HG02678 (cell line): ENCODE results near the gene TBC1D22A.

Experiments
- ATAC-seq: cut with Tn5 transposase; IDR thresholded peaks from one replicate; pipeline ENCODE4 v1.9.1; 2021; ENCODE audit warnings: mild to moderate bottlenecking, moderate library complexity; ENCODE audit not compliant: unreplicated experiment

The TBC1D22A gene

DNA sequence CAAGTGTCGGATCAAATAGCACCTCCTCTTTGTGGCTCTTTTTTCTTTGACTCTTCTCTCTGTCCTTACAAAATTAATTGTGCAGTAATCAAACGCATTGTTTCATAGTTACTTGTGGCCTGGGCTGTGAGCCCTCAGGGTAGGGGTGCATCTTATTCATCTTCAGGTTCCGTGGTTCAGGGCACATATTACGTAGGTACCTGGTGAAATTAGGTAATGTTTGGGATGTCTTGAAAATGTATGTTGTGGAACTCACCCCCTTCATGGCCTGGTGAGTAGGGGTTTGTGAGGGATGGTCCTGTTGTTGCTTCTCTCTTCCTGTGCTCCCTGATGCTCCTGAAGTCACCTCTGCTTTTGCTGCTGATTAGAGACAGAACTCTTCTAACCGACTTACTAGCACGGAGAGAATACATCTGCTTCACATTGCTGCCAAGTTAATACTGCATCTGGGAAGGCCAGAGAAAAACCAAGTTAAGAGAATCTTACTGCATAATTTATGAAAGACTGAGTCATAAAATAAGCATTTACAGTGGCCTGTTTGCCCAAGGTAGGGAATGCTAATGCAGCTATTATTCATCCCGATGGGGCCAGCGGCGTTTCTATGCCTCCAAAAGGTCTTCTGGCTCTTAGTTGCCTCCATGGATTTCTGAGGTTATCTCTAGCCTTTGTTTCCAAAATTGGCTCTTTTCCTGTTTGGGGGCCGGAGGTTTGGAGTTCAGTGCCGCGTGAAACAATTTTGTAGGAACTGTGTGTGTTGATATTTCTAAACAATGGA is 66.9 kb downstream of the TBC1D22A start:
- no peak for ATAC-seq

DNA sequence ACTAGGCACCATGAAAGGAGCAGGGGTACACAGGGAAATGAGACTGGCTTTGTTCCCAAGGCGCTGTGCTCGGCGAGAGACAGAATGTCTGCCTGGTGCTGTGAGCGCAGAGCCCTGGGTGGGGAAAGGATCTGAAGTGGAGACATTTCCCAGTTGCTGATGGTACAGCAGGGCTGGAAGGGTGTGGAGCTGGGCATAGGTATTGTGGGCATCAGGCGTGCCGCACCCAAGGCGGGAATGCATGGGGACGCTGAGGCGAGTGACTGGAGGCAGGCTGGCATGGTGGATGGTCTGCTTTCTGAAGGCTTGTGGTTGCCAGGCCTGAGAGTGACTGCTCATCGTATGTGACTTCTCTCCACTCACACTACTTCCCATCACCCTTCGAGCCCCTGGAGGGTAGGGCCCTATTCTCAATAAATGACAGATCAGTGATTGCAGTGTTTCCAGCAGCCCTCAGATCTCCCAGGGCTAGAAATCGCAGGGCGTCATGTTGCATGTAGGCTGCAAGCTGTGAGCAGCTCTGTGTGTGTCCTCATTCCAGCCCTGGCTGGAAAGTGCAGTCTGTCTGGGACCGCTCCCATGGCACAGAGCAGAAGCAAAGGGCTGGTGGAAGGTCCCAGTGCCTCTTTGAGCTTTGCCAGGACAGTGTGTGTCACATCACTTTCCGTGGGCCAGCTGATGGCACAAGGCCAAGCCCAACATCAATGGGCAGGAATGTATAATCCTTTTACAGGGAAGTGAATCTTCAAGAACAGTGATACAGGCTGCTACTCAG is 67.7 kb downstream of the TBC1D22A start:
- no peak for ATAC-seq

DNA sequence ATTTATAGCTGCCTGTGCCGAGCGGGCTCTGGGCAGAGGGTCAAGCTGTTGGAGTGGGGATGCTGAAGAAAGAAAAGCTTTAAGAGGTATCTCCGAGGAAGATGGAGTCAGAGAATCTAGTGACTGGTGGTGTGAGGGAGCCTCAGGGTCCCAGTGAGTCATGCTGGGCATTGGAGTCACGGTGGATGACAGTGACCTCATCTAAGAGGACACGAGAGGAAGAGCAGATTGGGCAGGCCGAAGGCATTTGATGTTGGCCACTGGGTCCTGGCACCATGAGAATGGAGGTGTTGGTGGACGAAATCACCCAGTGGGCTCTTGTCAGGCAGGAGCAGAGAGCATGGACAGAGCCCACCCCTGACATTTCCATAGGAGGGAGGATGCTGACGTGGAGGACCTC is 68.4 kb downstream of the TBC1D22A start:
- ATAC-seq, result no peak

GRCh38 chr22:46833228-46833627 is 70.8 kb downstream of the TBC1D22A start:
- no peak for ATAC-seq

DNA sequence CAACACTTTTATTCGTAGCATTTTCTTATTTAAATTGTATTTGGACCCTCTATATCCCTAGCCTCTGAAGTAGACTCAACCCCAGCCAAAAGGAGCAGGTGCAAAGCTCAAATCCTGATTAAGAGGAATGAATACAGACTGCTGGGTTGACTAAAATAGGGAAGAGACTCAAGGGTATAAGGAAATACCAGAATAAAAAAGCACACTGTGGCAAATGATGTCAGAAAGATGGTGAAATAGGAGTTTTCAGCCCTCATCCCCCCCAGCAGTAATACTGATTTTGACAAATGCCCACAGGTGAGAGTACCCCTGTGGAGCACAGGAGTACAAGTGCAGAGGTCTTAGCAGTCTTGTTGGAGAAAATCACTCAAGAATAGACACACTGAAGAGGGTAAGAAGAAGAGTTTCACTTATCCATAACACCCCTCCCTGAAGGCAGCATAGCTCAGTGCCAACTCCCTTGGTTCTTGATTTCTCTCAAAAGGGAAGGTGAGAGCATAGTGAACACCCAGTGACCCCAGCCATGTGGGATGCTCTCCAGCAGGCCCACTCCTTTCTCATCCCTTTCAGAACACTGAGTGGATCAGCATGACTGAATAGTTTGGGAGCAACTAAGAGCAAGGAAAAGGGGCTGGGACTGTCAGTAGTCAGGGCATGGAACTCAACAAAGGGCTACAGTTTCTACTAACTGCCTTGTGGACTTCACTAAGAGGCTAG is 71.7 kb downstream of the TBC1D22A start:
- no peak for ATAC-seq

DNA sequence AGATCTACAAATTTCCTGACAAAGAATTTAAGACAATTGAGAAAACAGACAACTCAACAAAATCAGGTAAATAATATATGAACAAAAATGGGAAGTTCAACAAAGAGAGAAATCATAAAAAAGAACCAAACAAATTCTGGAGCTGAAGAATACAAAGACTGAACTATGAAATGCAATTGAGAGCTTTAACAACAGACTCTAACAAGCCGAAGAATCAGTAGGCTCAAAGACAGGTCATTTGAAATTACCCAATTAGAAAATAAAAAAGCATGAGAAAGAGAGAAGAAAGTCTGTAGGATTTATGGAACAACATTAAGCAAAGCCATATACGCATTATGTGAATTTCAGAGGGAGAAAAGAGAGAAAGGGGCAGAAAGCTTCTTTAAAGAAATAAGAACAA is 72.8 kb downstream of the TBC1D22A start:
- ATAC-seq, result no peak

DNA sequence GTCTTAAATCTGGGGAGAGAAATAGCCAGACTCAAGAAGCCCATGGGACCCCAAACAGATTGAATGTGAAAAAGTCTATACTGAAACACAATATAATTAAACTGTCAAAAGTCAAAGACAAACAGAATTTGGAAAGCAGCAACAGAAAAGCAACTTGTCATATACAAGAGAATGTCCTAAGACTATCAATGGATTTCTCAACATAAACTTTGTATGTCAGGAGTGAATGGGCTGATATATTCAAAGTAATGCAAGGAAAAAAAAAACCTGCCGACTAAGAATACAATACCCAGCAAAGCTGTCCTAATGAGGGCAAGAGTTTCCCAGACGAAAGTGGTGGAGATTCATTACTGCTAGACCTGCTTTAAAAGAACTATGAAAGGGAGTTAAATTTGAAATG is 73.2 kb downstream of the TBC1D22A start:
- ATAC-seq, result no peak

DNA sequence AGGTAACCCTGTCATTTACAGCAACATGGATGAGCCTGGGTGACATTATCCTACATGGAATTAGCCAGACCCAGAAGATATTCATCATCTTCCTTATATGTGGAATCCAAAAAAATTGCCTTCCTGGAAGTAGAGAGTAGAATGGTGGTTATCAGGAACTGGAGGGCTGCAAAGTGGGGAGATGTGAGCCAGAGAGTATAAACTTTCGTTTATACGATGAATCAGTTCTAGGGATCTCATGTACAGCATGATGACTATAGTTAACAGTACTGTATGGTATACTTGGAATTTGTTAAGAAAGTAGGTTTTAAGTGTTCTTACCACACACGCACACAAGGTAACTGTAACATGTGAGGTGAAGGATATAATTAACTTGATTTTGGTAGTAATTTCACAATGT is 79.1 kb downstream of the TBC1D22A start:
- ATAC-seq, result no peak

GRCh38 chr22:46842606-46843005 is 80.2 kb downstream of the TBC1D22A start:
- no peak for ATAC-seq

DNA sequence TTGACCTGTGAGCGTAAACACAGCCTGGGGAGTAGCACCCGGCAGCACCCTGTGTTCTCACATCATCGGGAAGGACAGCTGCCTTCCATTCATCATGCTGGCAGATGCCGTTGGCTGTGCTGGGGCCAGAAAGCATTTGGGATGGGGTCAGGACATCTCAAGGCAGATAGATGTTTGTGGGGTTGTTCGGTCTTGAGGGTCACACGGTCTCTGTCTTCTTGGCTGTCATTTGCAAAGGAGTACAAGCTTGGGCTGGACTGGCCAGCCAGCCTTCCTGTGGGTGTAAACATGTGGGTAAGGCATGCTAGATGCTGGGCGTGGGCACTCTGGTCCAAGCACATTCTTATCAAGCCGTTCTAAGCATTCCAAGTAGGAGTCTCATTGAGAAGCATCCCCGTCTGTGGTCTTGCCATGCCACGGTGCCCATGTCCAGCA is 81.4 kb downstream of the TBC1D22A start:
- ATAC-seq, result no peak

DNA sequence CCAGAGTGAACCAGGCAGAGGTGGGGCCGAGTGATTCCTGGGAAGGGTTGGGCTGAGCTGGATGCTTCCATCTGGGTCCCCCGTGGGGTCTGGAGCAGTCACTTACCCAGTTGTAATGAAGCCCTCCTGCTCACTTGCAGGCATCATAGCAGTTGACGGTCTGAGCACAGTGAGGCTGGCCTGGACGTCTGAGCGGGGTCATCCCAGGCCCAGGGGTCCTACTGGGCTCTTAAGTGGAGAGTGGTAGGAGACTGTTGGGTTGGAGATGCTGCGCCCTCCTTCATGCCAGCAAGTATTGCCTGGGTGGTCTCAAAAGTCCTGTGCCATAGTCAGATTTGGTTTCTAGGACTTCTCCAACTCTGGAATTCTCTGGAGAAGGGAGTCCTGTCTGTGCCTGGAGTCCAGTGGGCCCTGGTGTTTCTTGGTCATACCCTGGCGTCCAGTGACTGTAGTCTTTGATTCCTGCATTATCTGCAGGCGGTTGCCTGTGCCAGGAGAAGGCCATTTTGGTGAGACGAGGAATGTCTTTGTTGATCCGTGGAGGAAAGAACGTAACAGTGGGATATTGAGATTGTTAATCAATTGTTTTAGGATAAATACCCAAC is 82.3 kb downstream of the TBC1D22A start:
- no peak for ATAC-seq

DNA sequence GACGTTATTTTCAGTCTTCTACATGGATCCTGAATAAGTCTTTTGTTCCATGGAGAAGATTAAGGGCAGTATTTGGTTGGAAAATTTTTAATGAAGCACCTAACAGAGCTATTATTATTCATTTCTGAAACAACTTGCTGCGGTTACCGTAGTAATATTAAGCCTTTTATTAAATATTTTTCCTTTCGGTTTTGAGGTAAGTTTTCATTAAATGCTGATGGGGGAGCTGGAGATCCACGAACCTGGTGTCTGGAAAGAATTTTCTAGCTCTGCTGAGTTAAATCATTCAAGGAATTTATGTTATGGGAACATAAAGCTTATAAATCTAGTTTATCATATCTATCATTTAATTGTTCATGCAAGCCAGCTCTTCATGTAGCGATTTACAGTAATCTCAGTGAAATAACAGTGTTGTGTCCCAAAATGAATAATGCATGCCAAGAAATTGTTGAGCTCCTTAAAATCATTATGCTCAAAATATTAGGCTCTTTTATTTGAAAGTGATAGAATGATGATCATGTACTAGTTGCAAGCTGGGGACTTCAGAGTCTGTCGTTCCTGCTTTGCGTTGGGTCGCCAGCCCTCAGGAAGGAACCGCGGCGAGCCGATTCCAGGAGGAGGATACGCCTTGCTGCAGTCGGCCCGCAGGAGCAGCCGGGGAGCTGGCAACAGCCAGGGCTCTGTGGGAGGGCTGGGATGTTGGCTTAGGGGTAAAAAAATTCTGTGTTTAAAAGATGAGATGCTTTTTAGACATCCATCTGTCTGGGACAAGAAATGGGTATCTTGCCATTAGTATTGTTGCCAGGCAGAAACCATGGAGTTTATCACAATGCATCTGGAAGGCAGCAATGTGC is 83.1 kb downstream of the TBC1D22A start:
- no peak for ATAC-seq

GRCh38 chr22:46846150-46846831 is 83.8 kb downstream of the TBC1D22A start:
- no peak for ATAC-seq

GRCh38 chr22:46846832-46847355 is 84.4 kb downstream of the TBC1D22A start:
- ATAC-seq, result no peak

DNA sequence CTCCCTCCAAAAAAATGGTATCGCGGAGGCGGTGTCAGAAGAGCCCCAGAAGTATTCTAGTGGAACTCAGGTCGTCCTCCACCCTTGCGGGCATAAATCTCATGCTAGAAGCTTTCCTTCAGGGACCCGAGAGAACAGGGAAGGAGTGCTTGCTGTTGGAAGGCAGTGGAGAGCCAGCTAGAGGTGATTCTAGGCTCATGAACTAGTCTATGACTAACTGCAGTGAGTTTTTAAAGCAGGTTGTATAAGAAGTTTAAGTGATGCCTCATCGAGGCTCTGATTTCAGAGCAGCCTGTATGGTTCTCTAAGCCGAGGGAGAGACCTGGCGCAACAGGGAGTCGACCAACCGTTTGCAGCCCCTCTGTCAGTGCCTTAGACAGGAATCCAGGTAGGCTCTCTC is 85.7 kb downstream of the TBC1D22A start:
- no peak for ATAC-seq

GRCh38 chr22:46849101-46849500 is 86.7 kb downstream of the TBC1D22A start:
- ATAC-seq, result no peak

- no peak for ATAC-seq
These were observed 87.5 kb downstream of the TBC1D22A start for GRCh38 chr22:46849951-46850350.

GRCh38 chr22:46851311-46851710 is 88.9 kb downstream of the TBC1D22A start:
- ATAC-seq, result no peak

DNA sequence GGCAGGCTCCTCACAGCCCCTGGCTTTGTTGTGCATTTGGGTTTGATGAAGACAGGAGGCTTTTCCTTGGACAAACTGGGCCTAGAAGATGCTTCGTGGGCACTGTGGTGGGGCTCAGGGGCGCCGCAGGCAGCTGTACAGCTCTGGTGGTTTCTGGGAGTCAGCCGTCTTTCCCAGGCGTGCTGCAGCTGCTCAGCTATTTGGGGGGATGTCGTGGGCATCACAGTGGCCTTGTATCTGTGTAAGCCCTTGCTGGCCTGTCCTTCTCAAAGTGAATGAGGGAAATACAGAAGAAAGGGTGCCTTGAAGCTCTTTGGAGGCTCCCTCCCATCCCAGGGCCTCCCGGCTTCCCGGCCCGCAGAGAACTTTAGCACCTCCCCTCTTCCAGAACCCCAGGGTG is 89.5 kb downstream of the TBC1D22A start:
- no peak for ATAC-seq

GRCh38 chr22:46852771-46853170 is 90.3 kb downstream of the TBC1D22A start:
- ATAC-seq, result no peak
